Activated CD8-positive, alpha-beta T cell treated with anti-CD3 and anti-CD28 coated beads, Interleukin-2, amount 10 ng/mL, durations not matched to agents 7 days and 5 days (primary cell): ENCODE results near the gene RET. TPM values are rescaled to one million over a fixed set of nuclear protein-coding genes. Genes with fewer than 3 reads are reported as not detected.

Source experiments
- ATAC-seq: fragments of 150-1000 bp; cut with Tn5 transposase; one replicate; pipeline ENCODE4 v1.10.0; 2021; ENCODE audit warnings: moderate library complexity
- CTCF ChIA-PET: fragments of 350-600 bp; sonication (Branson Sonifier 250); formaldehyde crosslinking; loops from one replicate; lab custom pipeline; 2021; ENCODE audit warnings: antibody characterized with exemption; lab: Charles Lee
- POLR2A ChIA-PET: fragments of 350-600 bp; sonication (Branson Sonifier 250); formaldehyde crosslinking; loops from one replicate; lab custom pipeline; 2021; ENCODE audit warnings: antibody characterized with exemption; lab: Charles Lee
- DNase-seq: peaks from one replicate; pipeline ENCODE4 v3.0.0-alpha.2; 2020
- H3K27ac Mint-ChIP-seq: one replicate; pipeline ENCODE4 v1.8.0; 2021; ENCODE audit warnings: mild to moderate bottlenecking, mixed read lengths
- H3K27me3 Mint-ChIP-seq: one replicate; pipeline ENCODE4 v1.8.0; 2021; ENCODE audit warnings: low read depth, mixed read lengths
- H3K36me3 Mint-ChIP-seq: one replicate; pipeline ENCODE4 v1.8.0; 2021; ENCODE audit warnings: low read depth, mixed read lengths
- H3K4me1 Mint-ChIP-seq: one replicate; pipeline ENCODE4 v1.8.0; 2021; ENCODE audit warnings: low read depth, mixed read lengths
- H3K4me3 Mint-ChIP-seq: one replicate; pipeline ENCODE4 v1.8.0; 2021; ENCODE audit warnings: mild to moderate bottlenecking, mixed read lengths
- H3K9me3 Mint-ChIP-seq: one replicate; pipeline ENCODE4 v1.8.0; 2022; ENCODE audit warnings: mixed read lengths; ENCODE audit not compliant: insufficient read depth
- total RNA-seq, 2 experiments: library from RNA; stranded (reverse); gene quantifications; one replicate each; pipeline ENCODE4 v1.2.3, GENCODE V29; 2021

RET gene
- total RNA-seq, 2 experiments from 2014 or later = 0.13 to 0.34 TPM

DNA sequence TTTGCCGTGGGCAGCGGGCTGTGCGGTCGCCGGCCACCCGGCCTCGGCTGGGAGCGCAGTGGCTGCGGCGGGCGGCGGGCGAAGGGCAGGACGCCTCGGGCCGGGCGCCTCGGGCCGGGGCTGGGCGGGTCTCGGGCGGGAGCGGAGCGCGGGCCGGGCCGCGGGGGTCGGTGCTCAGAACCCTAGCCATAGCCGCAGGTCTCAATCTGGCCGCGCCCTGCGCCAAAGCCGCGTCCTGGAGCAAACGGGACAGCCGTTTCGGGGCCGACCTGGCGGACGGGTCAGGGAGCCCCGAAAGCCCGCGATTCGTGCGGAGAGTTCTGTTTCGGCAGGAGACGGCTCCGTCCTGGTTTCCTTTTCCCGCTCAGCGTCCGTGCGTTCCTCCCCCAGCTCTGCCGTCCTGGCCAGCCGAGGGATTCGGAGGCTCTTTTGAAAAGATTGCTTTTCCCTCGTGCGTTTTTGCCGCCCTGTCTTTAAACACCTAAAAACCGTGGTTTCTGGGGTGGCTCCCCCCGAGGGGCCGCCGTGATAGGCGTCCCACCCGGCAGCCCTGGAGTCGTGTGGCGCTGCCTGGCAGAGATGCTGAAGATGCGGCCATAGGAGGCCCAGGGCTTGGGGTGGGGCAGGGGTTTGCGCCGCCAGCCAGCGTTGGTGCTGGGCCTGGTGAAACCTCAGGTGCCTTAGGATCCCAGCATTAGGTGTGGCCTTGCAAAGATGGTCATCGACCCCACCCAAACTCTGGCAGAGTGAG is 727 bp downstream of the RET start:
- ChIA-PET CTCF (no interaction called here), POLR2A (no interaction called here)
- Mint-ChIP-seq H3K4me3 (peak overlapping the region; percentile 43), H3K27me3 (peaks cover 32% of the 10 kb centered on the region), H3K9me3 (no peaks in the 10 kb centered on the region), H3K4me1 (peaks cover 12% of the 10 kb centered on the region), H3K27ac (no peak overlapping the region), H3K36me3 (no peaks in the 10 kb centered on the region)
- ATAC-seq = peak; percentile 12
- no peak for DNase-seq

DNA sequence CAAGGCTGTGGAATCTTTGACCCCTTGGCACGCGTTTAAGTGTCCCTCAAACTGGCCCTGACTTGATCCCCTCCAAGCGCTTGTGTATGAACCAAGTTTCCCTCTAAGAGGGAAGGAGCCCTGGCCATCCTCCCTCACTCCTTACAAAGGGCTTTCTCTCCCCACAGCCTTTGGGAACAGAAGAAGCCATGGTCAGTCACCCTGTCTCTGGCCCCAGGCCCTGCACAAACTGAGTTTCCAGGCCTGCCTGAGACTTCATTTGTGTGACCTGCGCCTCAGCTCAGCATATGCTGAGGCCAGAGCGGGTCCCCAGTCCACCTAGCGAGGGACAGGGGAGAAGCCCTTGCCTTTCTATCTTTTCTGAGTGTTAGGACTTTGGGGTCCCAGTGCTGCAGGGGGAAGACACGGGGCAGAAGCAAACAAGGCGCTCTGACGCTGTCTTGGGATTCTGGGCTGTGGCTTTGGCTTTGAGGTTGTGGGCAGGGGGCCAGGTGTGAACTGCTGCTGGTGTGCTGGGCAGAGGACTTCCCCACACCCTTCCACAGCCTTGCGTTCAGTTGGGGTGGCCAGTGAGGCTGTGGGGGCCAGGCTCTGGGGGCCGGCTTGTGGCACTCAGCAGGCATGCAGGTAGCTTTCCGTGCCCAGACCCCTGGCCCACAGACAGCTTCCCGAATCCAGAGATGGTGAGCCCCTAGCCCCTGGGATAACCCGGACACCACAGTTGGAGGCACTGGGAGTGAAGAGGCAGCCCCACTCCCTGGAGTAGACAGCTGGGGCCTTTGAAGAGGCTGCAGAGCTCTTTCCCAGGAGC is 1.5 kb downstream of the RET start:
- Mint-ChIP-seq H3K36me3 (no peaks in the 10 kb centered on the region), H3K4me3 (no peak overlapping the region), H3K4me1 (peaks cover 12% of the 10 kb centered on the region), H3K27me3 (peaks cover 32% of the 10 kb centered on the region), H3K9me3 (no peaks in the 10 kb centered on the region), H3K27ac (no peak overlapping the region)
- DNase-seq = no peak
- ChIA-PET CTCF (interaction anchor here (0.7 kb wide), 1 partner anchor 296 kb away, joined by 4 read pairs; the partner anchor contains the start of gene BMS1), POLR2A (interaction anchor here (0.6 to 1.0 kb wide), 2 partner anchors 10 to 247 kb away, joined by 3 read pairs; no protein-coding TSS in a partner anchor)
- no peak for ATAC-seq

DNA sequence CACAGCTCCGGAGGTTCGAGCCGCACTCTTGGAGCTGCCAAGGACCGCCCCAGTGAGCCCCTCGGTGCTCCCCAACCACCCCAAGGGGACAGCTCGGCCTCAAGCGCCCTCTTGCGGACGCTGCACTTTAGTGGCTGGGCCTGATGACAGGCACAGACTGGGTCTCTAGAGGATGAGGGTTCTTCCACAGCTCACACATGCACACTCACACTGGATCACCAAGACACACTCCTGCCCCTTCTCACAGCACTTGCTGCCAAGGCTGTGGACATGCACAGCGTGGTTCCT is 2.1 kb downstream of the RET start:
- no peak overlapping the region for H3K27ac Mint-ChIP-seq
- DNase-seq = peak; percentile 40

DNA sequence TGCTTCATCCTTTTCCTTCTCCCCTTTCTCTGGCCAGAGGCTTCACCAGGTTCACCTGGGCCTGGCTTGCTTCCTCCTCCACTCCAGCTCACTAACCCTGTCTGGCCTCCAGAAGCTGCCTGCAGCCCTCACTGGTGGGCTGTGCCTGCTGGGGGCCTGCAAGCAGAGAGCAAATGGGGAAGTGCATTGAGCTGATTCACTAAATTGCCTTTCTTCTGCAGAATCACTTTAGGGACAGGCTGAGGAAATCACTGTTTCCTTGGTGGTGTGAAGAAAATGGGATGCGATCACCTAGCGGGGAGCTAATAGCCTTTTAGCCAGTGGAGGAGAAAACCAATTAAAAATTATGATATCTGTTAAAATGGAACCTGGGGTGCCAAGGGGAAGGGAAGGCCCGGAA is 3.0 kb downstream of the RET start:
- H3K4me1 Mint-ChIP-seq = peaks cover 18% of the 10 kb centered on the region
- no peak for DNase-seq
- no peak overlapping the region for H3K4me3 Mint-ChIP-seq
- peaks cover 39% of the 10 kb centered on the region for H3K27me3 Mint-ChIP-seq
- H3K27ac Mint-ChIP-seq = no peak overlapping the region
- POLR2A ChIA-PET = no interaction called here
- no peak for ATAC-seq
- CTCF ChIA-PET = interaction anchor here (0.5 kb wide), 1 partner anchor 682 kb away, joined by 5 read pairs; no protein-coding TSS in a partner anchor
- H3K36me3 Mint-ChIP-seq = no peaks in the 10 kb centered on the region
- no peaks in the 10 kb centered on the region for H3K9me3 Mint-ChIP-seq

More for the DNA sequence above, 2.1 kb downstream of the RET start:
- H3K27me3 Mint-ChIP-seq = peaks cover 33% of the 10 kb centered on the region
- H3K9me3 Mint-ChIP-seq = no peaks in the 10 kb centered on the region
- no peaks in the 10 kb centered on the region for H3K36me3 Mint-ChIP-seq
- POLR2A ChIA-PET = interaction anchor here (0.6 to 1.0 kb wide), 2 partner anchors 10 to 248 kb away, joined by 3 read pairs; no protein-coding TSS in a partner anchor
- ATAC-seq = no peak
- H3K4me1 Mint-ChIP-seq = peaks cover 13% of the 10 kb centered on the region
- H3K4me3 Mint-ChIP-seq = no peak overlapping the region
- CTCF ChIA-PET = interaction anchor here (0.7 kb wide), 1 partner anchor 296 kb away, joined by 4 read pairs; the partner anchor contains the start of gene BMS1

DNA sequence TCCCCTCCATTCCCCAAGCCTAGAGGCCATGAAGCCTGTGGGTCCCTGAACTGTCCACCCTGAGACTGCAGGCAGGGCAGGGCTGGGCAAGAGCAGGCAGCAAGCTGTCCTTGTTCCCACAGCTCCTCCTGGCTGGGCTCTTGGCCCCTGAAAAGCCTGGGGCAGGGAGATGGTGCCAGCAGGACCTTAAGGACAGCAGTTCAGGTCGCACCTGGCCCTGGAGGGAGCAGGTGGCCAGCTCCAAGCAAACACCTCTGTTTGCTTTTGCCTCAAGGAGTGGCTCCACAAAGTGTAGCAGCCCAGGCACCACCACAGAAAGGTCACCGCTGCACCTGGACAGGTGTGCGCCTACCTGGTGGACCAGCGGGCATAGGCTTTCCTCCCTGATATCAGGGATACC is 5.2 kb downstream of the RET start:
- Mint-ChIP-seq H3K36me3 (no peaks in the 10 kb centered on the region), H3K27ac (no peak overlapping the region), H3K4me1 (peaks cover 14% of the 10 kb centered on the region), H3K9me3 (no peaks in the 10 kb centered on the region), H3K4me3 (no peak overlapping the region), H3K27me3 (peaks cover 30% of the 10 kb centered on the region)
- ATAC-seq (no peak), DNase-seq (no peak)
- ChIA-PET CTCF (no interaction called here), POLR2A (no interaction called here)

DNA sequence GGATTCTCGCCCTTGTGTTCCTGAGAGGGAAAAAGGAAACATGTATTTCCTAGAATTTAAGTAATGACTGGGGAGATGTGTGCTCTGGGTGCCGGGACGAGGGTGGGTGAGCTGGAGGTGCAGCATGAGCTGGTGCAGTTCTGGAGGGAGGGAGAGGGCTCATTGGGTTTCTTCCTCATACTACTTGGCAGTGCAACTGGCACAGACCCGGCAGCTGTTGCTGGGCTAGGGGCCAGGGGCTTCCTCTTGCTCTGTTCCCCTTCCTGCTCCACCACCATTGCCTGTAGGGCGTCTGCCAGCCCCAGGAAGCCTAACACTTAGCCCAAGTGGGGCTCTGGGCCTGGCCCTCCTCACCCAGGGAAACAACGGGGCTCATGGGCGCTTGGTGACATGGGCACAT is 5.9 kb downstream of the RET start:
- H3K9me3 Mint-ChIP-seq = no peaks in the 10 kb centered on the region
- no peak for ATAC-seq

DNA sequence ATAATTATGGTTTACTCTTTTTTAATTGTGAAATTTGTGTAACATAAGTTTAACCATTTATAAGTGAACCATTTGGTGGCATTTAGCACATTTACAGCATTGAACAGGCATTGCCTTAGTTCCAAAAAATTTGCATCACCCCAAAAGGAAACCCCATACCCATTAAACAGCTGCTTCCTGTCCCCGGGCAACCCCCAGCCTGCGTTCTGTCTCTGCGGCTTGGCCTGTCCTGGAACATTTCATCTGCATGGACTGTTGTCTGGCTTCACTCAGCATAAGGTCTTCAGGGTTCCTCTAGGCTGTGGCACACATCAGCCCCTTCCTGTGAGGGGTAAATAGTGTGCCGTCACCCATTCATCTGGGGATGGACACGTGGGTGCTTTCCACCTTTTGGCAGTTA is 6.9 kb downstream of the RET start:
- DNase-seq (no peak), ATAC-seq (no peak)
- no peaks in the 10 kb centered on the region for H3K36me3 Mint-ChIP-seq
- H3K27ac Mint-ChIP-seq = no peak overlapping the region
- ChIA-PET CTCF (no interaction called here), POLR2A (no interaction called here)
- peaks cover 6% of the 10 kb centered on the region for H3K4me1 Mint-ChIP-seq
- H3K9me3 Mint-ChIP-seq = no peaks in the 10 kb centered on the region
- H3K4me3 Mint-ChIP-seq = no peak overlapping the region
- peaks cover 20% of the 10 kb centered on the region for H3K27me3 Mint-ChIP-seq

More for the DNA sequence above, 5.9 kb downstream of the RET start:
- Mint-ChIP-seq H3K27me3 (peaks cover 27% of the 10 kb centered on the region), H3K4me3 (no peak overlapping the region), H3K36me3 (no peaks in the 10 kb centered on the region), H3K4me1 (peaks cover 11% of the 10 kb centered on the region), H3K27ac (no peak overlapping the region)
- DNase-seq = no peak
- POLR2A ChIA-PET = no interaction called here
- CTCF ChIA-PET = no interaction called here

- Mint-ChIP-seq H3K36me3 (no peaks in the 10 kb centered on the region), H3K27ac (no peak overlapping the region), H3K9me3 (no peaks in the 10 kb centered on the region), H3K4me1 (peaks cover 6% of the 10 kb centered on the region), H3K27me3 (peaks cover 12% of the 10 kb centered on the region), H3K4me3 (no peak overlapping the region)
- CTCF ChIA-PET = no interaction called here
- ATAC-seq = no peak
- DNase-seq = no peak
- POLR2A ChIA-PET = no interaction called here
Measured at GRCh38 chr10:43084812-43085211, 7.9 kb downstream of the RET start.

GRCh38 chr10:43086321-43086942 is 9.6 kb downstream of the RET start:
- ATAC-seq (no peak), DNase-seq (no peak)
- H3K27me3 Mint-ChIP-seq = peaks cover 12% of the 10 kb centered on the region
- H3K36me3 Mint-ChIP-seq = no peaks in the 10 kb centered on the region
- CTCF ChIA-PET = no interaction called here
- H3K4me3 Mint-ChIP-seq = no peak overlapping the region
- H3K27ac Mint-ChIP-seq = no peak overlapping the region
- POLR2A ChIA-PET = no interaction called here
- no peaks in the 10 kb centered on the region for H3K9me3 Mint-ChIP-seq
- peaks cover 6% of the 10 kb centered on the region for H3K4me1 Mint-ChIP-seq

GRCh38 chr10:43089519-43089918 is 12.7 kb downstream of the RET start:
- H3K27ac Mint-ChIP-seq = no peak overlapping the region
- ATAC-seq = no peak
- no peak for DNase-seq
- ChIA-PET CTCF (no interaction called here), POLR2A (no interaction called here)
- no peaks in the 10 kb centered on the region for H3K36me3 Mint-ChIP-seq
- peaks cover 2% of the 10 kb centered on the region for H3K4me1 Mint-ChIP-seq
- no peak overlapping the region for H3K4me3 Mint-ChIP-seq
- peaks cover 17% of the 10 kb centered on the region for H3K27me3 Mint-ChIP-seq
- no peaks in the 10 kb centered on the region for H3K9me3 Mint-ChIP-seq

- H3K36me3 Mint-ChIP-seq = no peaks in the 10 kb centered on the region
- CTCF ChIA-PET = no interaction called here
- ATAC-seq (no peak), DNase-seq (no peak)
- H3K4me3 Mint-ChIP-seq = no peak overlapping the region
- H3K9me3 Mint-ChIP-seq = no peaks in the 10 kb centered on the region
- H3K27me3 Mint-ChIP-seq = peaks cover 17% of the 10 kb centered on the region
- no peak overlapping the region for H3K27ac Mint-ChIP-seq
- peaks cover 2% of the 10 kb centered on the region for H3K4me1 Mint-ChIP-seq
- POLR2A ChIA-PET = no interaction called here
Measured at GRCh38 chr10:43090188-43090587, 13.3 kb downstream of the RET start.

DNA sequence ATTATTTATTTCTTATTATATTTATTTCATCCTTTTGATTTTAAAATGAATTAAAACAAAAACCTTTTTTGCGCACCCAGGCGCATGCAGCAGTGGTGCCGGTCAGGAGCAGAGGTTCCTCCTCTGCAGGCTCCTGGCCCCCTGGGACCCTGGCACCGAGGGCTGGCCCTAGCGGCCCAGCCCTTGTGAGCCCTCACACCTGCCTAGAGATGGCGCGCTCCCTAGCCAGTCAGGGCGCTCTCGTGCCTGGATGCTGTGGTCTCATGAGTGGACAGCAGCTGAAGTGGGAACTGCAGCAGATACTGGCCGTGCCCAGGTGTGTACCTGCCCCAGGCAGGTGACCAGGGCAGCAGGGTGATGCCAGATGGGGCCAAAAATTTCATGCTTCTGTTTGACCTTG is 13.8 kb downstream of the RET start:
- DNase-seq (no peak), ATAC-seq (no peak)
- Mint-ChIP-seq H3K36me3 (no peaks in the 10 kb centered on the region), H3K27ac (no peak overlapping the region), H3K4me3 (no peak overlapping the region), H3K9me3 (no peaks in the 10 kb centered on the region), H3K27me3 (peaks cover 17% of the 10 kb centered on the region), H3K4me1 (peaks cover 2% of the 10 kb centered on the region)
- ChIA-PET CTCF (no interaction called here), POLR2A (no interaction called here)
